CD14-positive monocyte (primary cell): Measurements from ENCODE around the gene TSHZ2. TPM values are rescaled to one million over a fixed set of nuclear protein-coding genes. Genes with fewer than 3 reads are reported as not detected.

Experiments
- DNase-seq, 3 donors: peaks; one replicate each; pipeline ENCODE4 v3.0.0-alpha.2; 2011 to 2022
- H2AFZ ChIP-seq: 2 replicates; pipeline ENCODE4 v1.6.0; 2012; ENCODE audit warnings: mild to moderate bottlenecking, low read depth, low read length, inconsistent platforms; ENCODE audit not compliant: insufficient read depth, poor library complexity, severe bottlenecking
- H3K27ac ChIP-seq, 2 donors: 1 replicate in 1 of 2; 2 replicates in 1 of 2; pipeline ENCODE4 v1.5.1; 2012 to 2013; ENCODE audit warnings: low read length in 2 of 2, control low read depth in 1 of 2, inconsistent platforms in 1 of 2, low read depth in 1 of 2, mild to moderate bottlenecking in 1 of 2
- H3K27me3 ChIP-seq, 2 donors: one replicate each; pipeline versions ENCODE4 v1.6.0 to v1.6.1; 2011 to 2013; ENCODE audit warnings: low read length in 2 of 2; ENCODE audit not compliant: control insufficient read depth in 2 of 2, insufficient read depth in 2 of 2
- H3K36me3 ChIP-seq, 2 donors: replicated peaks in 1 of 2; 1 replicate in 1 of 2; 2 replicates in 1 of 2; pipeline versions ENCODE4 v1.5.1 to v1.6.1; 2012 to 2013; ENCODE audit warnings: low read length in 2 of 2, control low read depth in 1 of 2, inconsistent platforms in 1 of 2, mild to moderate bottlenecking in 1 of 2; ENCODE audit not compliant: insufficient read depth in 2 of 2, control insufficient read depth in 1 of 2
- H3K4me1 ChIP-seq, 2 donors: 1 replicate in 1 of 2; 2 replicates in 1 of 2; pipeline versions ENCODE4 v1.5.1 to v1.6.1; 2012 to 2013; ENCODE audit warnings: low read length in 2 of 2, control low read depth in 1 of 2, inconsistent platforms in 1 of 2, mild to moderate bottlenecking in 1 of 2, moderate library complexity in 1 of 2; ENCODE audit not compliant: insufficient read depth in 2 of 2, control insufficient read depth in 1 of 2
- H3K4me2 ChIP-seq: replicated peaks from 2 replicates; pipeline ENCODE3; 2012; ENCODE audit warnings: low read length, moderate library complexity, mild to moderate bottlenecking; ENCODE audit not compliant: poor library complexity, severe bottlenecking; ENCODE audit errors: extremely low read depth
- H3K4me3 ChIP-seq, 3 experiments: fragments of 200-600 bp in 1 of 3; sonication (generic) in 1 of 3; replicated peaks in 1 of 3; 1 replicate in 2 of 3; 2 replicates in 1 of 3; pipeline ENCODE4 v1.5.1; 2011 to 2013; ENCODE audit warnings: low read length in 3 of 3, mild to moderate bottlenecking in 3 of 3, control low read depth in 2 of 3, low read depth in 2 of 3, inconsistent platforms in 1 of 3, moderate library complexity in 1 of 3
- H3K79me2 ChIP-seq: 2 replicates; pipeline ENCODE4 v1.6.0; 2012; ENCODE audit warnings: mild to moderate bottlenecking, control low read depth, inconsistent platforms, low read length, moderate library complexity; ENCODE audit not compliant: insufficient read depth
- H3K9ac ChIP-seq: 2 replicates; pipeline ENCODE4 v1.6.0; 2017; ENCODE audit warnings: low read length, mild to moderate bottlenecking; ENCODE audit not compliant: insufficient read depth, poor library complexity, severe bottlenecking
- H3K9me3 ChIP-seq, 2 donors: replicated peaks in 1 of 2; 1 replicate in 1 of 2; 2 replicates in 1 of 2; pipeline versions ENCODE4 v1.5.1 to v1.6.1; 2012 to 2013; ENCODE audit warnings: low read length in 2 of 2, control low read depth in 1 of 2; ENCODE audit not compliant: control insufficient read depth in 1 of 2, insufficient read depth in 1 of 2
- H4K20me1 ChIP-seq: 2 replicates; pipeline ENCODE4 v1.6.0; 2012; ENCODE audit warnings: mild to moderate bottlenecking, low read length, control low read depth, moderate library complexity; ENCODE audit not compliant: insufficient read depth
- H3K27ac Mint-ChIP-seq, 7 donors: one replicate each; pipeline ENCODE4 v1.8.0; 2020; ENCODE audit warnings: mild to moderate bottlenecking in 7 of 7, mixed read lengths in 7 of 7, moderate library complexity in 6 of 7, inconsistent platforms in 2 of 7
- H3K27me3 Mint-ChIP-seq, 3 donors: one replicate each; pipeline ENCODE4 v1.8.0; 2021 to 2022; ENCODE audit warnings: low read depth in 3 of 3, mild to moderate bottlenecking in 3 of 3, mixed read lengths in 3 of 3, moderate library complexity in 3 of 3, inconsistent platforms in 1 of 3
- H3K36me3 Mint-ChIP-seq, 2 donors: one replicate each; pipeline ENCODE4 v1.8.0; 2020; ENCODE audit warnings: mixed read lengths in 2 of 2, inconsistent platforms in 1 of 2, mild to moderate bottlenecking in 1 of 2
- H3K4me1 Mint-ChIP-seq: one replicate; pipeline ENCODE4 v1.8.0; 2020; ENCODE audit warnings: mild to moderate bottlenecking, mixed read lengths
- H3K4me3 Mint-ChIP-seq, 2 donors: one replicate each; pipeline ENCODE4 v1.8.0; 2020; ENCODE audit warnings: mild to moderate bottlenecking in 2 of 2, mixed read lengths in 2 of 2, moderate library complexity in 1 of 2
- H3K9me3 Mint-ChIP-seq, 7 donors: one replicate each; pipeline ENCODE4 v1.8.0; 2020 to 2022; ENCODE audit warnings: mixed read lengths in 7 of 7, mild to moderate bottlenecking in 6 of 7, moderate library complexity in 6 of 7, inconsistent platforms in 2 of 7
- WGBS: methylation state at CpG from one replicate; pipeline ENCODE4 v1.1.5; 2013; ENCODE audit warnings: missing lambda C conversion rate; ENCODE audit not compliant: insufficient coverage; 5-methylcytosine and 5-hydroxymethylcytosine counted together
- intact Hi-C, 2 donors: fragments of 100-400 bp; cut with micrococcal nuclease; formaldehyde crosslinking; loops; one replicate each; pipeline versions ENCODE4 v1.15.0 to v1.15.1; 2023
- polyA plus RNA-seq, 3 donors: library from polyadenylated mRNA; depleted of rRNA in 1 of 3; unstranded in 2 of 3; stranded (reverse) in 1 of 3; fragments of 300-500 nt in 2 of 3; fragments of >200 nt in 1 of 3; fragmentation: Illumina TruSeq in 2 of 3; gene quantifications; 1 replicate in 2 of 3; 2 replicates in 1 of 3; pipeline ENCODE4 v1.2.3, GENCODE V29; 2012 to 2021
- TF ChIP-seq, protein P1 (sequence below): fragments of 200-600 bp; IDR thresholded peaks from one replicate; pipeline ENCODE4 v1.8.0; 2022; ENCODE audit warnings: antibody characterized with exemption, mild to moderate bottlenecking

The TSHZ2 gene
- polyA plus RNA-seq, 3 donors: not detected

DNA sequence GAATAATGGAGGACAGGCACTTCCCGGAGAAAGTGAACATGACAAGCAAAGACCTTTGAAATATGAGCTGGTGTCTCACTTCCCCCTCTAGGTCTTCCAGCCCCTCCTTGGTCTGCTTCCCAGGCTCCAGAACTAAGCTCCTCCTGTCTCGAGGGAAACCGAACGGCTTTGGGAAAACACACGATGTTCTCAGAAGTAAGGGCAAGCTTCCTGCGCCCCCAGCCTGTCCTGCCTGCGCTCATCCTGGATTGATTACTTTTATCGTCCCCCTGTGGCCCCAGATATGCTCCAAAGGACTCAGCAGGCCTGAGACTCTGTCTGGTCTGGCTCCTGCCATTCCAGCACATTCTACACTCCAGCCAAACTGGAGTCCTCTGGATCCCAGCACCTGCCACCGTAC is 538.1 kb downstream of the TSHZ2 start:
- Mint-ChIP-seq H3K27me3 (no peaks in the 10 kb centered on the region), H3K27ac (no peak overlapping the region), H3K4me1 (no peaks in the 10 kb centered on the region), H3K36me3 (no peaks in the 10 kb centered on the region), H3K4me3 (no peak overlapping the region), H3K9me3 (peaks cover 0 to 3% (median 1%) of the 10 kb centered on the region in 7 donors)
- Histone ChIP-seq H4K20me1 (no peaks in the 10 kb centered on the region), H3K79me2 (no peaks in the 10 kb centered on the region), H2AFZ (no peak overlapping the region), H3K9ac (no peak overlapping the region), H3K27me3 (no peaks in the 10 kb centered on the region), H3K36me3 (no peaks in the 10 kb centered on the region), H3K27ac (no peak overlapping the region), H3K9me3 (no peaks in the 10 kb centered on the region), H3K4me2 (no peak overlapping the region), H3K4me1 (no peaks in the 10 kb centered on the region), H3K4me3 (no peak overlapping the region)
- 94% methylated on average over 7 of the region's 9 CpGs for WGBS
- intact Hi-C loops: no loop called here
- TF ChIP-seq, protein P1, sequence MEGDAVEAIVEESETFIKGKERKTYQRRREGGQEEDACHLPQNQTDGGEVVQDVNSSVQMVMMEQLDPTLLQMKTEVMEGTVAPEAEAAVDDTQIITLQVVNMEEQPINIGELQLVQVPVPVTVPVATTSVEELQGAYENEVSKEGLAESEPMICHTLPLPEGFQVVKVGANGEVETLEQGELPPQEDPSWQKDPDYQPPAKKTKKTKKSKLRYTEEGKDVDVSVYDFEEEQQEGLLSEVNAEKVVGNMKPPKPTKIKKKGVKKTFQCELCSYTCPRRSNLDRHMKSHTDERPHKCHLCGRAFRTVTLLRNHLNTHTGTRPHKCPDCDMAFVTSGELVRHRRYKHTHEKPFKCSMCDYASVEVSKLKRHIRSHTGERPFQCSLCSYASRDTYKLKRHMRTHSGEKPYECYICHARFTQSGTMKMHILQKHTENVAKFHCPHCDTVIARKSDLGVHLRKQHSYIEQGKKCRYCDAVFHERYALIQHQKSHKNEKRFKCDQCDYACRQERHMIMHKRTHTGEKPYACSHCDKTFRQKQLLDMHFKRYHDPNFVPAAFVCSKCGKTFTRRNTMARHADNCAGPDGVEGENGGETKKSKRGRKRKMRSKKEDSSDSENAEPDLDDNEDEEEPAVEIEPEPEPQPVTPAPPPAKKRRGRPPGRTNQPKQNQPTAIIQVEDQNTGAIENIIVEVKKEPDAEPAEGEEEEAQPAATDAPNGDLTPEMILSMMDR: no peak
- DNase-seq: no peak

DNA sequence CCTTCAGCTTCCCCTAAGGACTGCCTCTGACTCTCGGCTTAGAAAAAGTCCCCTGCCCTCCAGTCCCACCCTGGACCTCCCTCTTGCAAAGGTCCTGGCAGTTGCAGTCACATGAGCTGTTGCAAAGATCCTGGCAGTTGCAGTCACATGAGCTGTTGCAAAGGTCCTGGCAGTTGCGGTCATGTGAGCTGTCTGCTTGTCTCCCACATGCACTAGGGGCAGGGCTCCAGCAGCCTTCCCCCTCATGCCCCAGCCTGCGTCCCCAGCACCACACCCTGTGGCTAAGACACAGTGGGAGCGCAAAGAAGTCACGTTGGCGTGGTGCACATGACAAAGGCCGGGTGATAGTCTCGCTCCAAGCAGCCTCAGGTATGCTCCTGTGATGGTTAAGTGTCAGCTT is 538.5 kb downstream of the TSHZ2 start:
- intact Hi-C loops: no loop called here
- Histone ChIP-seq H4K20me1 (no peaks in the 10 kb centered on the region), H3K79me2 (no peaks in the 10 kb centered on the region), H3K36me3 (no peaks in the 10 kb centered on the region), H3K27me3 (no peaks in the 10 kb centered on the region), H3K9ac (no peak overlapping the region), H3K9me3 (no peaks in the 10 kb centered on the region), H2AFZ (no peak overlapping the region), H3K4me3 (no peak overlapping the region), H3K4me2 (no peak overlapping the region), H3K27ac (no peak overlapping the region), H3K4me1 (no peaks in the 10 kb centered on the region)
- Mint-ChIP-seq H3K9me3 (peaks cover 0 to 3% (median 0%) of the 10 kb centered on the region in 7 donors), H3K36me3 (no peaks in the 10 kb centered on the region), H3K27ac (no peak overlapping the region), H3K4me3 (no peak overlapping the region), H3K4me1 (no peaks in the 10 kb centered on the region), H3K27me3 (no peaks in the 10 kb centered on the region)
- no peak for DNase-seq
- TF ChIP-seq, protein P1: no peak
- 93% methylated on average over 8 of the region's 8 CpGs for WGBS
